Endometrium (tissue), 2 donors: ENCODE measurements around the gene TOLLIP.
"Not testable (repeated sequence)": the region's sequence is repeated elsewhere in the genome, so short reads cannot be mapped to it uniquely, and the experiment has no call there.

ENCODE experiments used
- FAIRE-seq: peaks from 2 replicates; lab custom pipeline; 2012; peaks lifted over from hg19 to GRCh38; lab: Jason Lieb, UNC
- donor health status: control.
- donor health status: control.

Gene TOLLIP

DNA sequence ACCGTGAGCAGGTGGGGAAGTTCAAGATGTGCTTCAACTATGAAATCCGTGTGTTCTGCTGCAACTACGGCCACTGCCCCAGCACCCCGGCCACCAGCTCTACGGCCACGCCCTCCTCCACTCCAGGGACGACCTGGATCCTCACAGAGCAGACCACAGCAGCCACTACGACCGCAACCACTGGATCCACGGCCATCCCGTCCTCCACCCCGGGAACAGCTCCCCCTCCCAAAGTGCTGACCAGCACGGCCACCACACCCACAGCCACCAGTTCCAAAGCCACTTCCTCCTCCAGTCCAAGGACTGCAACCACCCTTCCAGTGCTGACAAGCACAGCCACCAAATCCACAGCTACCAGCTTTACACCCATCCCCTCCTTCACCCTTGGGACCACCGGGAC, 63.7 kb downstream of the TOLLIP start:
- not testable (repeated sequence) for FAIRE-seq

GRCh38 chr11:1244557-1244956, 64.9 kb downstream of the TOLLIP start:
- not testable (repeated sequence) for FAIRE-seq

GRCh38 chr11:1243521-1243920, 65.9 kb downstream of the TOLLIP start:
- not testable (repeated sequence) for FAIRE-seq

GRCh38 chr11:1242751-1243150, 66.7 kb downstream of the TOLLIP start:
- FAIRE-seq, result not testable (repeated sequence)

DNA sequence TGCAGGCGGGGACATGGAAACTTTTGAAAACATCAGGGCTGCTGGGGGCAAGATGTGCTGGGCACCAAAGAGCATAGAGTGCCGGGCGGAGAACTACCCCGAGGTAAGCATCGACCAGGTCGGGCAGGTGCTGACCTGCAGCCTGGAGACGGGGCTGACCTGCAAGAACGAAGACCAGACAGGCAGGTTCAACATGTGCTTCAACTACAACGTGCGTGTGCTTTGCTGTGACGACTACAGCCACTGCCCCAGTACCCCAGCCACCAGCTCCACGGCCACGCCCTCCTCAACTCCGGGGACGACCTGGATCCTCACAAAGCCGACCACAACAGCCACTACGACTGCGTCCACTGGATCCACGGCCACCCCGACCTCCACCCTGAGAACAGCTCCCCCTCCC, 67.1 kb downstream of the TOLLIP start:
- FAIRE-seq, result no peak

DNA sequence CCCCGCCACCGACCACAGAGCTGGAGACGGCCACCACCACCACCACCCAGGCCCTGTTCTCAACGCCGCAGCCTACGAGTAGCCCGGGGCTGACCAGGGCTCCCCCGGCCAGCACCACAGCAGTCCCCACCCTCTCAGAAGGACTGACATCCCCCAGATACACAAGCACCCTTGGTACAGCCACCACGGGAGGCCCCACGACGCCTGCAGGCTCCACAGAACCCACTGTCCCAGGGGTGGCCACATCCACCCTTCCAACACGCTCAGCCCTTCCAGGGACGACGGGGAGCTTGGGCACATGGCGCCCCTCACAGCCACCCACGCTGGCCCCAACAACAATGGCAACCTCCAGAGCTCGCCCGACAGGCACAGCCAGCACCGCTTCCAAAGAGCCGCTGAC, 67.7 kb downstream of the TOLLIP start:
- no peak for FAIRE-seq

- FAIRE-seq, result no peak
Measured at GRCh38 chr11:1240771-1241170, 68.7 kb downstream of the TOLLIP start.

- no peak for FAIRE-seq
Measured at GRCh38 chr11:1239596-1240205, 69.7 kb downstream of the TOLLIP start.

DNA sequence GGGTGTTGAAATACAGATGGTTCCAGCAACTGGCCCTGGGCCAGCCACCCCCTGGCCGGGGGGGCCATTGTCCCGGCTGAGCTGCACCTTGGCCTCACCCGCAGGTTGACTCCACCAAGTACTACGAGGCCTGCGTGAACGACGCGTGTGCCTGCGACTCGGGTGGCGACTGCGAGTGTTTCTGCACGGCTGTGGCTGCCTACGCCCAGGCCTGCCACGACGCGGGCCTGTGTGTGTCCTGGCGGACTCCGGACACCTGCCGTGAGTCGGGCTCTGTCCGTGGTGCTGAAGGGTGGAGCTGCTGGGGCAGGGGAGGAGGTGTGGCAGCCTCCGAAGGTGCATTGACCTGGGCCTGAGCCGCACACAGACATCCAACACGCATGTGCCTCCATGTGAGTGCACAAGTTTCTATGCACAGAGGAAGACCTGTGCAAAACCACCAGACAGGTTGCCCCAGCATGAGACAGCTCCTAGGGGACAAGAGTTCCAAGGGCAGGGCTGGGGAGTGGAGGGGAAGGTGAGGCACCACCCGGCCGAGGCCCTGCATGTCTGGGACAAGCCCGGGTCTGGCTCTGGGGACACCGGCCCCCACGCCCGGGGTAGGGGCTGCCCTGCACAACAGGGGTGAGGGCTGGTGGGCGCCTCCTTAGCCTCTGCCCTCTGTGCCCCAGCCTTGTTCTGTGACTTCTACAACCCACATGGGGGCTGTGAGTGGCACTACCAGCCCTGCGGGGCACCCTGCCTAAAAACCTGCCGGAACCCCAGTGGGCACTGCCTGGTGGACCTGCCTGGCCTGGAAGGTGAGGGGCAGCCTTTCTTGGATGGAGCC, 70.5 kb downstream of the TOLLIP start:
- FAIRE-seq, result no peak

DNA sequence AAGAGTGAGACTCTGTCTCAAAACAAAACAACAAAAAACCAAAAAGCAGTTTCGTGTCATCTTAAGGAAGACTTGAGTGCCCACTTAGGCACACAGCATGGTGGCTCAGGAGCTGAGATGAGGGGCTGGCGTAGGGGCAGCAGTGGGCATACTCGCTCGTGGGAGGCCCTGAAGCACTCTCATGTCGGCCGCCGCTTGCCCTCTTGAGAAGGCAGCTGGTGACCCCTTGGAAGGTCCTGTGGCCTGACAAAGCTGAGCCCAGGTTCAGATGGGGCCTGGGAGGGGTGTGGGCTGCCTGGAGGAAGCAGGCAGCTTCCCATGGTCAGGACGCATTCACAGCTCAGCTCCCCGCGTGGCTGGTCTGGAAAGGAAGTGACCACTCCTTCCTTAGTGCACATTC, 71.6 kb downstream of the TOLLIP start:
- no peak for FAIRE-seq

GRCh38 chr11:1237128-1237580, 72.3 kb downstream of the TOLLIP start:
- no peak for FAIRE-seq

GRCh38 chr11:1236316-1237127, 72.9 kb downstream of the TOLLIP start:
- no peak for FAIRE-seq

- no peak for FAIRE-seq
Measured at GRCh38 chr11:1235901-1236315, 73.5 kb downstream of the TOLLIP start.

DNA sequence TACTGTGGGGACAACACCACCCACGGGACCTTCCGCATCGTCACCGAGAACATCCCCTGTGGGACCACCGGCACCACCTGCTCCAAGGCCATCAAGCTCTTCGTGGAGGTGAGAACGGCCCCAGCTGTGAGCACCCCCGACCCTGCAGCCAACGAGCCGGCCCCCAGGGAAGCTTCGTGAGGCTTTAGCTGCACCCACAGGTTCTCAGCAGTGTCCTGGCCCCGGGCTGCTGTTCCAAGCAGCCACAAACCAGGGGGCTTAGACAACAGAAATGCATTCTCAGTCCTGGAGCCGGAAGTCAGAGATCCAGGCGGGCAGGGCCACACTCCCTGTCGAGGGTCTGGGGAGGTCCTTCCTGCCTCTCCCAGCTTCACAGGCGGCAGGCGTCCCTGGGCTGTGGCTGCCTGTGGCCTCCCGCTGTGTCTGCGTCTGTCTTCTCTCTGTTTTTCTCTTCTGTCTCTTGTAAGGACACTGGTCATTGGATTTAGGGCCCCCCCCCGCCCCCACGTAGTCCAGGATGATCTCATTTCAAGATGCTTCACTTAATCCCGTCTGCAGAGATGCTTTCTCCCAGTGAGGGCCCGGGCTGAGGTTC, 74.0 kb downstream of the TOLLIP start:
- no peak for FAIRE-seq

- FAIRE-seq, result no peak
Measured at GRCh38 chr11:1234771-1235305, 74.6 kb downstream of the TOLLIP start.

DNA sequence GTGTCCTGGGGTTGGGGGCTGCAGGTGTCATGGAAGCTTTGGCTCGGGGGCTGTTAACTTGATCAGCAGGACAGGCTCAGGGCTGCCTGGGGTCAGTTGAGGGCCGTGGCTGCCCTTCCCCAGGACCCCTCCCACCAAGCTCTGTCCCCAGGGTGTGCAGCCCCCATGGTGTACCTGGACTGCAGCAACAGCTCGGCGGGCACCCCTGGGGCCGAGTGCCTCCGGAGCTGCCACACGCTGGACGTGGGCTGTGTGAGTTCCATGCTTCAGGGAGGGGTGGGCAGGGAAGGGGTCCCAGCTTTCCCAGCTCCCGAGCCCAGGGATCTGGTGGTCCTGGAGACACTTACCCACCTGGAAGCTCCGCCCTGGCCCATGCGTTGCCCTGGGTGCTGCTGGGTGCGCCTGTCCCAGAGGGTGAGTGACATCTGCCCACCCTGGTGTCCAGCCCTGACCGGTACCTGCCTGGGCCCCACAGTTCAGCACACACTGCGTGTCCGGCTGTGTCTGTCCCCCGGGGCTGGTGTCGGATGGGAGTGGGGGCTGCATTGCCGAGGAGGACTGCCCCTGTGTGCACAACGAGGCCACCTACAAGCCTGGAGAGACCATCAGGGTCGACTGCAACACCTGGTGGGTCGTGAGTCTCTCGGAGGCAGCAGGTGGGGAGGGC, 75.2 kb downstream of the TOLLIP start:
- FAIRE-seq, result no peak

- no peak for FAIRE-seq
Measured at GRCh38 chr11:1233351-1234053, 75.9 kb downstream of the TOLLIP start.

- no peak for FAIRE-seq
Measured at GRCh38 chr11:1232883-1233321, 76.5 kb downstream of the TOLLIP start.

- FAIRE-seq, result no peak
Measured at GRCh38 chr11:1232021-1232882, 77.2 kb downstream of the TOLLIP start.
